WI38 (cell line): ENCODE data around the gene CRYGN.

Experiments used
- H3K4me3 ChIP-seq: 2 replicates; pipeline ENCODE4 v1.5.1; 2011; ENCODE audit warnings: low read depth, mild to moderate bottlenecking, control low read depth, low read length
- TF ChIP-seq, protein P1 (sequence below): IDR thresholded peaks from 2 replicates; pipeline ENCODE4 v1.5.1; 2012; ENCODE audit warnings: low read depth, mild to moderate bottlenecking, control low read depth, low read length

CRYGN gene

DNA sequence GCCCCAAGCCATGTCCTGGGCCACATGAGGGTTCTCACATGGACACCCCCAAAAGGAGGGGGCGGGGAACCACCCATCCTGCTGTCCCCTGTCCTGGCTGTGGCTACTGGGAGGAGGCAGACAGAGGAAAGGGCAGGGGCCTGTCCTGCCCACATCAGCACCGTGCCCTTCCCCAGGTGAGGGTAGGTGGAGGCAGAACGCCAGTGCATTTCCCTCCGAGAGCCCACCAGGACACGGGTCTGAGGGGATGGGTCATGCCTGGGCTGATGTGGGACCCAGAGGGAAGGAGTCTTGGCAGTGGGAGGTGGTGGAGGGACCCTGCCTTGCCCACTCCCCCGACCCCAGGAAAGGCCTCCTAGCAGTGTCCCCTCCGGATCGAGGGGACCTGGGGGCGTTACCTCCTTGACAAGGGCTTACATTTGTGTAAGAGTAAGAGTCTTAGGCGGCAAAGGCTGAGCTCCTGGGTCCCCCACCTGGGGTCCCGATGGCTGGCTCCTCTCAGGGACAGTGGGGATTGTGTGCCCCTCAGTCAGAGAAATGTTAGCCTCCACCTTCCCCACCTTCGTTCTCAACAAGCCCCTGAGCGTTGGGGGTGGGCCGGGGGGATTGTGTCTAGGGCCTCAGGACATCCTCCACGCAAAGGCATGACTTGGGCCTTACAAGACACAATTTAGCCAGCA is 6.1 kb downstream of the CRYGN start:
- TF ChIP-seq, protein P1, sequence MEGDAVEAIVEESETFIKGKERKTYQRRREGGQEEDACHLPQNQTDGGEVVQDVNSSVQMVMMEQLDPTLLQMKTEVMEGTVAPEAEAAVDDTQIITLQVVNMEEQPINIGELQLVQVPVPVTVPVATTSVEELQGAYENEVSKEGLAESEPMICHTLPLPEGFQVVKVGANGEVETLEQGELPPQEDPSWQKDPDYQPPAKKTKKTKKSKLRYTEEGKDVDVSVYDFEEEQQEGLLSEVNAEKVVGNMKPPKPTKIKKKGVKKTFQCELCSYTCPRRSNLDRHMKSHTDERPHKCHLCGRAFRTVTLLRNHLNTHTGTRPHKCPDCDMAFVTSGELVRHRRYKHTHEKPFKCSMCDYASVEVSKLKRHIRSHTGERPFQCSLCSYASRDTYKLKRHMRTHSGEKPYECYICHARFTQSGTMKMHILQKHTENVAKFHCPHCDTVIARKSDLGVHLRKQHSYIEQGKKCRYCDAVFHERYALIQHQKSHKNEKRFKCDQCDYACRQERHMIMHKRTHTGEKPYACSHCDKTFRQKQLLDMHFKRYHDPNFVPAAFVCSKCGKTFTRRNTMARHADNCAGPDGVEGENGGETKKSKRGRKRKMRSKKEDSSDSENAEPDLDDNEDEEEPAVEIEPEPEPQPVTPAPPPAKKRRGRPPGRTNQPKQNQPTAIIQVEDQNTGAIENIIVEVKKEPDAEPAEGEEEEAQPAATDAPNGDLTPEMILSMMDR: no peak
- no peak overlapping the region for H3K4me3 ChIP-seq

DNA sequence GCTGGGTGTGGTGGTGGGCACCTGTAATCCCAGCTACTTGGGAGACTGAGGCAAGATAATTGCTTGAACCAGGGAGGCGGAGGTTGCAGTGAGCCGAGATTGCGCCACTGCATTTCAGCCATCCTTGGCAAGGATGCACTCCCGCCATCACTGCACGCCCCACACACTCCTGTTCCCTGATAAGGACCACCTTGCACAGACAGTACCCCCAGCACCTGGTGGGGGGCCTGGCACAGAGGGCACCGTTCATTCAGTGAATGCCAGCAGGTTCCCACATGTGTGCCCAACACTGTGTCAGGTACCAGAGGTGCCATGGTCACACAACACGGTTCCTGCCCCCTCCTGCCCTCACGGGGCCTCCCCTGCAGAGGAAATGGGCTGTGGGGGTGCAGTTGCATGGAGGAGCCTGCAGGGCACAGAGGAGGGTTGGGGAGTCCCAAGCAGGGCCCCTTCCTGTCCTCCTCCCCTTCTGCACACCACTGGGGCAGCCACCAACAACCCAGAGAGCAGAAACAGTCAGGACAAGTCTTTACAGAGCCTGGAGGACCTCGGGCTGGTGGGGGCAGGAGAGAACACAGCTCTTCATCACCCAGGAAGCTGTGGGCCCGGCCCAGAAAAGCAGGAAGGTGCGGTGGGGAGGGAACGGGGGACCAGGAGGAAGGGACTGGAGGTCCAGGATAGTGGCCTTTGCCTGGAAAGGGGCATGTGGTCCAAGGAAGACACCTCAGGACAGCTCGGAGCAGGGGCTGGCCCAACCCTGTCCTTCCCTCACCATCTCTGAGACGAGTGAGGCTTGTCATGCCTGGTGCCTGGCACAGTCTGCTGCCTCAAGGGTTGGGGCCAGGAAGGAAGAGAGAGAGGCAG is 7.1 kb downstream of the CRYGN start:
- TF ChIP-seq, protein P1: no peak
- H3K4me3 ChIP-seq: no peak overlapping the region

DNA sequence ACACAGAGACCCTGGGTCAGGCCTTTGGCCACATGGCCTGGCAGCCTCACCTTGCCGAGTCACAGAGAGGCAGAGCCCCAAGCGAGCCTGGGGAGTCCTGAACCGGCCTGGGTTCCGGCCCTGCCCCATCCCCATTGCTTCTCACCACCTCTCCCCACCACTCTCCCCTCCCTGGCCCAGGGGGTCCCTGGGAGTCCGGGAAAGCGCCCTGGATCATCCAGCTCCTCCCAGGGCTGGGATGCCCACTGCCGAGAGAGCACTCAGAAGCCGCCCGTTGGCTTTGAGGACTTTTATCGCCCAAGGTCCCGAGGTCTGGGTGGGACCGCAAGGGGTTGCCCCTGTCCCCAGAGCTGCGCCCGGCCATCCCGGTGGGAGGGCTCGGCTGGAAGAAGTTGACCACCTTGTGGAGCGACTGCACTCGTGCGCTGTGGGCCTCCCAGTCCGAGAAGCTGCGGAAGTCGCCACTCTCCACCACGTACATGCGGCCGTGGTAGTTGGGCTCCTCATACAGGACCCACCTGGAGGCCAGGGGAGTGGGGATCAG is 8.1 kb downstream of the CRYGN start:
- TF ChIP-seq, protein P1: no peak
- H3K4me3 ChIP-seq: no peak overlapping the region

- H3K4me3 ChIP-seq: no peak overlapping the region
- TF ChIP-seq, protein P1: no peak
Observed at GRCh38 chr7:151431281-151431767, 8.6 kb downstream of the CRYGN start.

DNA sequence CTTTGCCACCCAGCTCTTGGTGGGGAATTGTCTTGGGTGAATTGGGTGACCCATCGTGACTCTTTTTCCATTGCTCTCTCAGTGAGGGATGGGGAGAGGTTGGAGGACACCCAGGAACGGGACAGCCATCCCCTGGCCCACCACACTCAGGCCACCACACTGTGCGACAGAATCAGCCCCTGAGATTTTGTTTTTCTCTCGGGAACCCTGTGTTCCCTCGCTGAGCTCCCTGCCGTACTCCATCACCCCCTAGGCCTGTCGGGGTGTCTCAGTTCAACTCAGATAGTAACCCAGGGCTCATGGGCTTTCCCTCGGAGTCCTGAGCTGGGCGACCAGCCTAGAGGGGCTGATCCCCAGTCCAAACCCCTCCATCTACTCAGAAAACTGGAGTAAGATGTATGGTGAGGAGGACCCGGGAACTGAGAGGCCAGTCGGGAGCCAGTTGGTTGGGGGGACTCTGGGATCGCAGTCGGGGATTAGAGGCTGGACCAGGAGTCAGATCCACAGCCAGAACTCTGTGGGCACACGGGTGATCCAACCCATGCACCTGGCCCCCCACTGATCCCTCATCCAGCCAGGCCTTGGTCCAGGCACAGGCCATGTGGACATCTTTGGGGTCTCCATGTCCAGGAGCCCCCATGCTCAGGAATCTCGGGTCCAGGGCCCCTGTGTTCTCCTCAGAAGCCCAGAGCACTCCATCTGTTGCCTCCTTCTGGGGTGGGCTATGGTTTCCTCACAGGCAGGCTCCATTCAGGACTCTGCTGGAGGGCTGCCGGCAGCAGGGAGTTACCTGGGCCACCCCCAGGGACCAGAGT is 9.3 kb downstream of the CRYGN start:
- H3K4me3 ChIP-seq: no peak overlapping the region
- TF ChIP-seq, protein P1: no peak

- no peak overlapping the region for H3K4me3 ChIP-seq
- TF ChIP-seq, protein P1: no peak
Observed at GRCh38 chr7:151429560-151430331, 10.2 kb downstream of the CRYGN start.
